Fibroblast of skin of back (primary cell): ENCODE measurements around the gene SLFN13.
"Not testable (repeated sequence)": the region's sequence is repeated elsewhere in the genome, so short reads cannot be mapped to it uniquely, and the experiment has no call there.

Experiments used
- DNase-seq: peaks from one replicate; pipeline ENCODE4 v3.0.0-alpha.2; 2013

Gene SLFN13

DNA sequence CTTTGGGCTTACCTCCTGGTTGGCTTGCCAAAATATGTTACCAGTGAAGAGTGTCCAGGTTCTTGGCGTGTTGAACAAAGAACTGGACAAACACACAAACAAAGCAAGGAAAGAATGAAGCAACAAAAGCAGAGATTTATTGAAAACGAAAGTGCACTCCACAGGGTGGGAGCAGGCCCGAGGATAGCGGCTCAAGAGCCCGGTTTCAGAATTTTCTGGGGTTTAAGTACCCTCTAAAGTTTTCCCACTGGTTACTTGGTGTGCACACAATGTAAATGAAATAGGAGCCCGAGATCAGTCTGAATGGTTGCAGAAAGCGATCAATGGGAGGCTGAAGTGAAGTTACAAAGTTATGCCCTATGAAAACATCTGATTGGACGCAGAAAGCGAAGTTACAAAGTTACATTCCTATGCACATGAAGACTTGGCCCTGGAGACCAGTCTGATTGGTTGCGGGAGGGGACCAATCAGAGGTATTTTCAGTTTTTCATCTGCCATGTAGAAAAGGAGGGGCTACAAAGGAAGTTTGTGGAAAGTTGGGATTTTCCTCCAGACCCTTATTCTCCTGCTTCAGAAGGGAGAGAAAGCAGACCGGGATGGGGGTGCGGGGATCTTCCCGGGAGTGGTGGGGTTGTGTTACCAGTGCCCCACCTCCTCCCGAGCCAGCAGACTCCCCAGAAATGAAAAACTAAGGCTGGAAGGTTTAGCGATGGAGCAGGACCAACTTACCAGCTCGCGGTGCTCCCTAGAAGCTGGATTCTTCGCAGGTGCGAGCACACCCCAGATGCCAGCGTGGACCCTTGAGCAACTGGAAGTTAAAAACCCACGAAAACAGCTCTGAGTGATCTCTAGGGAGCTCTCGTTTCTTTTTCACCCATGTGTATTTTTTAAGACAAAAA is 16.1 kb downstream of the SLFN13 start, which contains the start of gene SLFN12:
SLFN12 (minus strand) TSS at position 325 of the 899 bp plus-strand sequence. CDS start 9,472 bp downstream, outside the sequence.
- DNase-seq = peak; percentile 97

DNA sequence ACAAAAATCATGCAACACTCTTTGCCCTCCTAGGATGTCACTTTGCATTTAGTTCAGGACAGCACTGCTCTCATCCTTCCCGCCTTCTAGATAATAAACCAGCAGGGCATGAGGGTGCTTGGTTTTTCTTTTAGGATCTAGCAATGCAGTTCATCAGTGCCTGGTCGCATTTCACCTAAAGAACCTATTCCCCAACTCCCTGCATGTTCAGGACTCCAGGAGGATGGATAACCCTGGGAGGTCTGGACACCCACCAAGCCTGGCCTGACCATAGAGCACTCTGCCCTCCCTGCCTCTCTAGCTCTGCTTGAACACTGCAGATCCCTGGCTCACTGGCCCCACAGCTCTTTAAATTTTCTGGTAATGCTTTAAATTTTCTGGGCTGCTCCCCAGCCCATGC is 18.9 kb downstream of the SLFN13 start:
- no peak for DNase-seq

DNA sequence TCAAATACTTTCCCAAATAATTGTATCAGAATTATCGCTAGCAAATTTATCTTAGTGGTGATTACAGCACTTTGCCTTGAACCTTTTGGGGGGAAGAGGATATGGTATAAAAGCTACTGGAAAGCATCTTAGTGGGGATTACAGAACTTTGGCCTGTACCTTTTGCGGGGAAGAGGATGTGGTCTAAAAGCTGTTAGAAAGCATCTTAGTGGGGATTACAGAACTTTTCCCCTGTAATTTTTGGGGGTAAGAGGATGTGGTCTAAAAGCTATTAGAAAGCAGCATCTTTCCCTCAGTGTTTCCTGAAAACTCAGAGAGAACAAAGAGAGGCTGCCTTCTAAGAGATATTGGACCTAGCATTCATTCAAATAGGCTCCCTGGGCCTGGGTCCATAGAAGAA is 20.3 kb downstream of the SLFN13 start:
- DNase-seq = no peak

DNA sequence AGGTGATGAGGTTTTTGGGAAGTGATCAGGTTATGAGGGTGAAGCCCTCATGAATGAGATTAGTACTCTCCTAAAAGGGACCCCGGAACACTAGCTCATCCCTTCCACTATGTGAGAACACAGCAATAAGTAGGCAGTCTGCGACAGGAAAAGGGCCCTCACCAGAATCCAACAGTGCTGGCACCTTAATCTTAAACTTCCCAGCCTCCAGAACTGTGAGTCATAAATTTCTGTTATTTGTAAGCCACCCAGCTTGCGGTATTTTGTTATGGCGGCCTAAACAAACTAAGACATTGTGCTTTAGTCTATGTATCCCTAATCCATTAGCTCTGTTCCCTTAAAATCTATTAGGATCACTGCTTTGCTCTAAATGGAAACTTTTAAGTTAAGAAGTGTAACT is 24.8 kb downstream of the SLFN13 start:
- DNase-seq = peak; percentile 22

DNA sequence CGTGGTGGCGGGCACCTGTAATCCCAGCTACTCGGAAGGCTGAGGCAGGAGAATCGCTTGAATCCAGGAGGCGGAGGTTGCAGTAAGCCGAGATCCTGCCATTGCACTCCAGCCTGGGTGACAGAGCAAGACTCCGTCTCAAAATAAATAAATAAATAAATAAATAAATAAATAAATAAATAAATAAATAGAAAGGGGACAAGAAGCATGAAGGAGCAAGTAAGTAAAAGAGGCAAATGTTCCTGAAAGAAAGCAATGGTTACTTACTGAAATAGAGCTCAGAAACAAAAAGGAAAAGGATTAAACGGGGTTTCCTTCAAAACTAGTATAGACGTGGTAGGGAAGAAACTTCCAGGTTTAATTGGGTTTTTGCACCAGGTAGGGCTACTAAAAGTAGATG is 27.5 kb downstream of the SLFN13 start:
- not testable (repeated sequence) for DNase-seq

DNA sequence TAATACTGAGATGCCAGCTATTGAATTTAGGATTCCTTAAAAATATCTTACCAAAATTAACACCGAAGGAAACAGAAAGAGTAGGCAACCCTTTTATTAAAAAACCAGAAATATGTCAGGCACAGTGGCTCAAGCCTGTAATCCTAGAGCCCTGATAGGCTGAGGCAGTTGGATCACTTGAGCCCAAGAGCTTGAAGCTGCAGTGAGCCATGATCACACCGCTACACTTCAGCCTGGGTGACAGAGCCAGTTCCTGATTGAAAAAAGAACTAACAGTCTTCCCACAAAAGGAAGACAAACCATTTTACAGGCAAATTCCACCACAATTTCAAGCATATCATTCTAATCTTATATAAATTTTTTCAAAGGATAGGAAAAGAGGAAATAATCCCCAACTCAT is 31.9 kb downstream of the SLFN13 start:
- no peak for DNase-seq

DNA sequence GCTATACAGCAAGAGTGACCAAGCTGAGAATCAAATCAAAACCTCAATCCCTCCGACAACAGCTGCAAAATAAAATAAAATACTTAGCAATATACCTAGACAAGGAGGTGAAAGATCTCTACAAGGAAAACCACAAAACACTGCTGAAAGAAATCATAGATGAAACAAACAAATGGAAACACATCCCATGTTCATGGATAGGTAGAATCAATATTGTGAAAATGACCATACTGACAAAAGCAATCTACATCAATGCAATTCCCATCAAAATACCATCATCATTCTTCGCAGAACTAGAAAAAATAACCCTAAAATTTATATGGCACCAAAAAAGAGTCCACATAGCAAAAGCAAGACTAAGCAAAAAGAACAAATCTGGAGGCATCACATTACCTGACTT is 33.9 kb downstream of the SLFN13 start:
- not testable (repeated sequence) for DNase-seq

DNA sequence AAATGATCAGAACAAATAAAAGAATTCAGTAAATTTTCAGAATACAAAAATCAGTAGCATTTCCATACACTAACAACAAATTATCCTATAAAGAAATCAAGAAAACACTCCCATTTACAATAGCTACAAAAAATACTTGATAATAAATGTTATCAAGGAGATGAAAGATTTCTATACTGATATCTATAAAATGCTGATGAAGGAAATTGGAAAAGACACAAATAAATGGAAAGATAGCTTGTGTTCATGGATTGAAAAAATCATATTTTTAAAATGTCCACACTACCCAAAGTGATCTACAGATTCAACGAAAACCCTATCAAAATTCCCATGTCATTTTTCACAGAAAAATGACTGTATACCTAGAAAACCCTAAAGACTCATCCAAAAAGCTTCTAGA is 34.3 kb downstream of the SLFN13 start:
- no peak for DNase-seq

DNA sequence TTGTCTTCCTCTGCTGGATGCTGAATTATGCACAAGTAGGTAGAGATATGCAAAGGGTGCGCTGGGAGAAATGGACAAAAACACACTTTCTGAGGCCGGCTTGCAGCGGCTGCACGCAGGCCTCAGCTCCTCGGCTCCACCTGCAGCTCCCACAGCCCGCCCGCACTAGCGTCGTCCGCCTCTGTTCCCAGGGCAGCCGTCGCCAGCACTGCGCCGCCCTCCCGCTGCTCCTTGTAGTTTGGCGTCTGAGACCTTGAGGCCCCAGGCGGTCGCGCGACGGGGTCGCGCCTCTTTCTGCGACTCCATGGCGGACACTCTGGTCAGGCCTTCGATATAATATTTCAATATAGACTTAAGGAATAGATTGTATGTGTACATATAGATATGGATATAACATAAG is 41.0 kb downstream of the SLFN13 start:
- DNase-seq = no peak

DNA sequence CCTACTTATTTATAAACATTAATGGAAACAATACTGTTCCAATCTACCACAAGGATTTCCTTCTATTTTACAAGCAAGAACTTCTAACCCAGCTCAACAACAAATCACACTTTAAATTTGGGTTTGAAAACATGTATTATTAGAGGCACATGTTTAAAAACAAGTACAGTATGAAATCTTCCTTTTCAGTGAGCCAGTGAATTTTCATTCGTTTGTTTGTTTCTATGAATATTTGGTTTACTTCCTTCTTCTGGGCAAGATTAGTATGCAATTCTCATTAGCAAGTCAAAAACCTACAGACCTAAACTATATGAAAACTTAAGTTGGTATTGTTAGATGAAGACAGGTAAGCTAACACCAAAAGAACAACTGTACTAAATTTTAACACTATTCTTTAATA is 42.0 kb downstream of the SLFN13 start:
- DNase-seq = no peak

DNA sequence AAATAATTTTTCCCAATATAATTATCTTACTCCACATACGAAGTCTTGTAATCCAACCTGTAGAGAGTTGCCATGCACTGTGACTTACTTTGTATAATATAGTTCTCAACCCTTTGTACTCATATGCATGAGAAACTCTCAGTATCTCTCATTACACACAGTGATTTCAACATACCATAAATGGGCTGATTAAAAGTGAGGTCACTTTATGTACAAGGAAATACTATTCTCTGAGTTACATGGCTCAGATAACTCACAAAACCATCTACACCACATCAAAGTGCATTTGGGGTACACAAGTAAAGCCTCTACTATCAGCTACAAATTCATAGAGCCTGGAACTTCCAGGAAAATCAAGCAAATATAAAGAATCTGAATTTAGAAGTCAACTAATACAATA is 44.2 kb downstream of the SLFN13 start:
- no peak for DNase-seq

DNA sequence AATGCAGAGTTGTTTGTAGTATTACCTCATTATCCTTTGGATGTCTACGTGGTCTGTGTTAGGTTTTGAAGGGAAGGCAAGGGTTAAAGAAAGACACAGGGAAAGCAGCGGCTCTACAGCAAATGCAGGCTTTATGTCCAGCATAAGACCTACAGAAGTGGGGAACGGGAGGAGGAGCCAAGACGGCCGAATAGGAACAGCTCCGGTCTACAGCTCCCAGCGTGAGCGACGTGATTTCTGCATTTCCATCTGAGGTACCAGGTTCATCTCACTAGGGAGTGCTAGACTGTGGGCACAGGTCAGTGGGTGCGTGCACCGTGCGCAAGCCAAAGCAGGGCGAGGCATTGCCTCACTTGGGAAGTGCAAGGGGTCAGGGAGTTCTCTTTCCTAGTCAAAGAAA is 54.8 kb downstream of the SLFN13 start:
- DNase-seq = not testable (repeated sequence)

DNA sequence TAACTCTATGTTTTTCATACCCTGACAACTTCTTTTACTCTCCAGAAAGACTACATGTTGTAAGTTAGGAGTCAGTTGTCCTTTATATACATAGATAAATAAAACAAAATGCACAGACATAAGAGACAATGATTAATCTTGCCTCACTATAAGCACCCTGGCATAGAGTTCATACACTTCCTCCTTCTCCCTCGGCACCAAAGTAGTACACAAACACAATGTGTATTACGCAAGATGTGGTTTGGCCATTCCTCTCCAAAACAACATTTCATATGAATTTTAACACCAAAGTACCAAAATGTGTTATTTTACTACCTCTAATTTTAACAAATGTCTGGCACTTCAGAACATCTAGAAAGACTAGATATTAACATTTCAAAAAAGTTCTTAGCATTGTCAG is 57.9 kb downstream of the SLFN13 start:
- no peak for DNase-seq

DNA sequence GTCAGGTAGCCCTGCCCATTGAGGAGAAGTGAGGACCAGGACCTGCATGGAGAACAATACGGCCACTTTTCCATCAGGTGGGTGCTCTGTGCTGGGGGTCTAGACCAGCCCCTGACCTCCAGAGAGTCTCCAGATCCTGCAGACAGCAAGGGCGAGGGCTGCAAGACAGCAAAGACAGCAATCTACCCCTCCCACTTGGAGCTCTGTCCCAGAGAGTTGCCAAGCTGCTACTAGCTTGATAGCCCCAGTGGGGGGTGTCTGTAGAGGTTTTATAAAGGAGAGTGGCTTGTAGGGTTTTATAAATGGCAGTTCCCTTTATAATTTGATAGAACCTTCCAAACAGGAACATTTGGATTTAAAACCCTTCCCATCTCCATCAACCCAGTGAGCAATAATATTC is 58.4 kb downstream of the SLFN13 start:
- no peak for DNase-seq

DNA sequence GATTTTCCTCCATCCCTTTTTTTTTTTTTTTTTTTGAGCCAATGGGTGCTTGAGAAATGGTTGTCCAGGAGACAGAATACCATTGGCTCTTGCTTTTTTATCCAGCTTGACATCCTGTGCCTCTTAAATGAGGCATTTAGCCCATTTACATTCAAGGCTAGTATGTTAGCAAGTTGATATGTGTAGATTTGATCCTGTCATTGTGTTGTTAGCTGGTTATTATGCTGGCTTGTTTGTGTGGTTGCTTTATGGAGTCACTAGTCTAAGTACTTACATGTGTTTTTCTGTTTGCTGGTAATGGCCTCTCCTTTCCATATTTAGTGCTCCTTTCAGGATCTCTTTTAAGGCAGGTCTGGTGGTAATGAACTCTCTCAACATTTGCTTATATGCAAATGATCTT is 61.1 kb downstream of the SLFN13 start:
- DNase-seq = no peak
